ENCODE data around the gene PCDHGA10.
A peak's percentile ranks its signal among the peaks of the same experiment; 100 is the strongest.
"Not testable (repeated sequence)": the region's sequence is repeated elsewhere in the genome, so short reads cannot be mapped to it uniquely, and the experiment has no call there.

The PCDHGA10 gene

DNA sequence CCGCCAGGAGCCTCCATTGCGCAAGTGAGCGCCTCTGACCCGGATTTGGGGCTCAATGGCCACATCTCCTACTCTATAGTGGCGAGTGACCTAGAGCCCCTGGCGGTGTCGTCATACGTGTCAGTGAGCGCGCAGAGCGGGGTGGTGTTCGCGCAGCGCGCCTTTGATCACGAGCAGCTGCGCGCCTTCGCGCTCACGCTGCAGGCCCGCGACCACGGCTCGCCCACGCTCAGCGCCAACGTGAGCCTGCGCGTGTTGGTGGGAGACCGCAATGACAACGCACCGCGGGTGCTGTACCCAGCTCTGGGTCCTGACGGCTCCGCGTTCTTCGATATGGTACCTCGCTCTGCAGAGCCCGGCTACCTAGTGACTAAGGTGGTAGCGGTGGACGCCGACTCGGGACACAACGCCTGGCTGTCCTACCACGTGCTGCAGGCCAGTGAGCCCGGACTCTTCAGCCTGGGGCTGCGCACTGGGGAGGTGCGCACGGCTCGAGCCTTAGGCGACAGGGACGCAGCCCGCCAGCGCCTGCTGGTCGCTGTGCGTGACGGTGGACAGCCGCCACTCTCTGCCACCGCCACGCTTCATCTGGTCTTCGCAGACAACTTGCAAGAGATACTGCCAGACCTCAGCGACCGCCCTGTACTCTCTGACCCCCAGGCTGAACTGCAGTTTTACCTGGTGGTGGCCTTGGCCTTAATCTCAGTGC is 3.0 kb upstream of the PCDHGA10 start:
- H3K4me3 ChIP-seq (ENCODE audit: control insufficient read depth, low read depth, low read length): no peak overlapping the region
- TF ChIP-seq, protein P1, sequence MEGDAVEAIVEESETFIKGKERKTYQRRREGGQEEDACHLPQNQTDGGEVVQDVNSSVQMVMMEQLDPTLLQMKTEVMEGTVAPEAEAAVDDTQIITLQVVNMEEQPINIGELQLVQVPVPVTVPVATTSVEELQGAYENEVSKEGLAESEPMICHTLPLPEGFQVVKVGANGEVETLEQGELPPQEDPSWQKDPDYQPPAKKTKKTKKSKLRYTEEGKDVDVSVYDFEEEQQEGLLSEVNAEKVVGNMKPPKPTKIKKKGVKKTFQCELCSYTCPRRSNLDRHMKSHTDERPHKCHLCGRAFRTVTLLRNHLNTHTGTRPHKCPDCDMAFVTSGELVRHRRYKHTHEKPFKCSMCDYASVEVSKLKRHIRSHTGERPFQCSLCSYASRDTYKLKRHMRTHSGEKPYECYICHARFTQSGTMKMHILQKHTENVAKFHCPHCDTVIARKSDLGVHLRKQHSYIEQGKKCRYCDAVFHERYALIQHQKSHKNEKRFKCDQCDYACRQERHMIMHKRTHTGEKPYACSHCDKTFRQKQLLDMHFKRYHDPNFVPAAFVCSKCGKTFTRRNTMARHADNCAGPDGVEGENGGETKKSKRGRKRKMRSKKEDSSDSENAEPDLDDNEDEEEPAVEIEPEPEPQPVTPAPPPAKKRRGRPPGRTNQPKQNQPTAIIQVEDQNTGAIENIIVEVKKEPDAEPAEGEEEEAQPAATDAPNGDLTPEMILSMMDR (conservative IDR thresholded peaks at IDR 0.05; ENCODE audit: control insufficient read depth, insufficient read depth, low read depth, low read length): no peak
- no peak for DNase-seq (ENCODE audit: low read depth)

DNA sequence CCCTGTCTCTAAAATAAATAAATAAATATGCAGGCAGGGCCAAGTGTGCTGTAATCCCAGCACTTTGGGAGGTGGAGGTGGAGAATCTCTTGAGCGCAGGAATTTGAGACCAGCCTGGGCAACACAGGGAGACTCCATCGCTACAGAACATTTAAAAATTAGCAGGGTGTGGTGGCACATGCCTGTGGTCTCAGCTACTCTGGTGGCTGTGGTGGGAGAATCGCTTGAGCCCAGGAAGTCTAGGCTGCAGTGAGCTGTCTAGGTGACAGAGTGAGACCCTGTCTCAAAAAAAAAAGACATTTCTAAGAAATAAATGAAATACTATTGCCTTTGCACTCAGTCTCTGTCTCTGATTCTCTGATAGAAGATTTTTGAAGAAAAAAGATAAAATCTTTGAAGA is 1.2 kb upstream of the PCDHGA10 start:
- no peak for DNase-seq (ENCODE audit: low read depth)
- TF ChIP-seq, protein P1 (conservative IDR thresholded peaks at IDR 0.05; ENCODE audit: control insufficient read depth, insufficient read depth, low read depth, low read length): no peak
- H3K4me3 ChIP-seq (ENCODE audit: control insufficient read depth, low read depth, low read length): no peak overlapping the region

- peak overlapping the region; percentile 58 for H3K4me3 ChIP-seq (ENCODE audit: control insufficient read depth, low read depth, low read length)
- TF ChIP-seq, protein P1 (conservative IDR thresholded peaks at IDR 0.05; ENCODE audit: control insufficient read depth, insufficient read depth, low read depth, low read length): no peak
- no peak for DNase-seq (ENCODE audit: low read depth)
These were observed 818 bp downstream of the PCDHGA10 start for GRCh38 chr5:141413540-141414069.

GRCh38 chr5:141414548-141415274 is 1.9 kb downstream of the PCDHGA10 start:
- DNase-seq (ENCODE audit: low read depth); H3K4me3 ChIP-seq (ENCODE audit: control insufficient read depth, low read depth, low read length): not testable (repeated sequence)

DNA sequence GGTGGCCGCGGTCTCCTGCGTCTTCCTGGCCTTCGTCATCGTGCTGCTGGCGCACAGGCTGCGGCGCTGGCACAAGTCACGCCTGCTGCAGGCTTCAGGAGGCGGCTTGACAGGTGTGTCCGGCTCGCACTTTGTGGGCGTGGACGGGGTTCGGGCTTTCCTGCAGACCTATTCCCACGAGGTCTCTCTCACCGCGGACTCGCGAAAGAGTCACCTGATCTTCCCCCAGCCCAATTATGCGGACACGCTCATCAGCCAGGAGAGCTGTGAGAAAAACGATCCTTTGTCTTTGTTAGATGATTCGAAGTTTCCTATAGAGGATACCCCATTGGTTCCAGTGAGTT is 2.5 kb downstream of the PCDHGA10 start:
- not testable (repeated sequence) for H3K4me3 ChIP-seq (ENCODE audit: control insufficient read depth, low read depth, low read length); DNase-seq (ENCODE audit: low read depth)

DNA sequence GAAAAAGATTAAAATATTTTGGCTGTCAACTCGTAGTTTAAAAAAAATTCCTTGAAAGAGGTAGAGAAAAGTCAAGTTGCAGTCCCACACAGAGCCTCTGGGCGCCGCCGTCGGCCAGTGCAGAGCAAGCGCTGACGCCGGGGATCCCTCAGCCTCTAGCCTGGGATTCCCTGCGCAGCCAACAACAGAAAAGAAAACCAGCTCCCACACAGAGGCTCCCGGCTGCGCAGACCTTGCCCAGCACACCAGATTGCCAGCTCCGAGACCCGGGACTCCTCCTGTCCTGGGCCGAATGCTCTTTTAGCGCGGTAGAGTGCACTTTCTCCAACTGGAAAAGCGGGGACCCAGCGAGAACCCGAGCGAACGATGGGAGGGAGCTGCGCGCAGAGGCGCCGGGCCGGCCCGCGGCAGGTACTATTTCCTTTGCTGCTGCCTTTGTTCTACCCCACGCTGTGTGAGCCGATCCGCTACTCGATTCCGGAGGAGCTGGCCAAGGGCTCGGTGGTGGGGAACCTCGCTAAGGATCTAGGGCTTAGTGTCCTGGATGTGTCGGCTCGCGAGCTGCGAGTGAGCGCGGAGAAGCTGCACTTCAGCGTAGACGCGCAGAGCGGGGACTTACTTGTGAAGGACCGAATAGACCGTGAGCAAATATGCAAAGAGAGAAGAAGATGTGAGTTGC is 4.8 kb downstream of the PCDHGA10 start, which contains the start of gene PCDHGB7:
PCDHGB7 (plus strand) TSS at position 184 of the 679 bp plus-strand sequence; CDS start at position 367, 183 bp downstream.
- TF ChIP-seq, protein P1 (conservative IDR thresholded peaks at IDR 0.05; ENCODE audit: control insufficient read depth, insufficient read depth, low read depth, low read length): peak; percentile 81
- peak within 1 kb of the TSS; percentile 52 for H3K4me3 ChIP-seq (ENCODE audit: control insufficient read depth, low read depth, low read length)
- peak; percentile 84 for DNase-seq (ENCODE audit: low read depth)

DNA sequence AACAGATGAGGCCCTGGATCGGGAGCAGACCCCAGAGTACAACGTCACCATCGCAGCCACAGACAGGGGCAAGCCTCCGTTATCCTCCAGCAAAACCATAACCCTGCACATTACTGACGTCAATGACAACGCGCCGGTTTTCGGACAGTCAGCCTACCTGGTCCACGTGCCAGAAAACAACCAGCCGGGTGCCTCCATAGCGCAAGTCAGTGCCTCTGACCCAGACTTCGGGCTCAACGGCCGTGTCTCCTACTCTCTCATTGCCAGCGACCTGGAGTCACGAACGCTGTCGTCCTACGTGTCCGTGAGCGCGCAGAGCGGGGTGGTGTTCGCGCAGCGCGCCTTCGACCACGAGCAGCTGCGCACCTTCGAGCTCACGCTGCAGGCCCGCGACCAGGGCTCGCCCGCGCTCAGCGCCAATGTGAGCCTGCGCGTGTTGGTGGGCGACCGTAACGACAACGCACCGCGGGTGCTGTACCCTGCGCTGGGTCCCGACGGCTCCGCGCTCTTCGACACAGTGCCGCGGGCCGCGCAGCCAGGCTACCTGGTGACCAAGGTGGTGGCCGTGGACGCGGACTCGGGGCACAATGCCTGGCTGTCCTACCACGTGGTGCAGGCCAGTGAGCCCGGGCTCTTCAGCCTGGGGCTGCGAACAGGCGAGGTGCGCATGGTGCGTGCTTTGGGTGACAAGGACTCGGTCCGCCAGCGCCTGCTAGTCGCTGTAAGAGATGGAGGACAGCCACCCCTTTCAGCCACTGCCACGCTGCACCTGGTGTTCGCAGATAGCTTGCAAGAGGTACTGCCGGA is 6.5 kb downstream of the PCDHGA10 start:
- TF ChIP-seq, protein P1 (conservative IDR thresholded peaks at IDR 0.05; ENCODE audit: control insufficient read depth, insufficient read depth, low read depth, low read length): no peak
- H3K4me3 ChIP-seq (ENCODE audit: control insufficient read depth, low read depth, low read length): no peak overlapping the region
- DNase-seq (ENCODE audit: low read depth): no peak

All from fibroblast of mammary gland (primary cell).